IgD-negative memory B cell (primary cell): ENCODE data around the gene KCNQ2. TPM values are rescaled to one million over a fixed set of nuclear protein-coding genes. Genes with fewer than 3 reads are reported as not detected.
"Not testable (repeated sequence)": the region's sequence is repeated elsewhere in the genome, so short reads cannot be mapped to it uniquely, and the experiment has no call there.

Source experiments
- H3K27ac Mint-ChIP-seq, 3 donors: one replicate each; pipeline ENCODE4 v1.8.0; 2020 to 2022; ENCODE audit warnings: mild to moderate bottlenecking in 3 of 3, mixed read lengths in 3 of 3, moderate library complexity in 1 of 3
- H3K27me3 Mint-ChIP-seq: one replicate; pipeline ENCODE4 v1.8.0; 2021; ENCODE audit warnings: mixed read lengths
- H3K36me3 Mint-ChIP-seq: one replicate; pipeline ENCODE4 v1.8.0; 2020; ENCODE audit warnings: mild to moderate bottlenecking, mixed read lengths
- H3K4me1 Mint-ChIP-seq, 3 donors: one replicate each; pipeline ENCODE4 v1.8.0; 2020 to 2022; ENCODE audit warnings: mixed read lengths in 3 of 3, mild to moderate bottlenecking in 1 of 3
- H3K4me3 Mint-ChIP-seq, 4 donors: one replicate each; pipeline ENCODE4 v1.8.0; 2020 to 2022; ENCODE audit warnings: mild to moderate bottlenecking in 4 of 4, mixed read lengths in 4 of 4, moderate library complexity in 3 of 4
- H3K9me3 Mint-ChIP-seq, 3 donors: one replicate each; pipeline ENCODE4 v1.8.0; 2020 to 2021; ENCODE audit warnings: mixed read lengths in 3 of 3, mild to moderate bottlenecking in 1 of 3
- polyA plus RNA-seq: library from polyadenylated mRNA; unstranded; fragments of 300-500 nt; fragmentation: Illumina TruSeq; gene quantifications from one replicate; pipeline ENCODE4 v1.2.3, GENCODE V29; 2021

The KCNQ2 gene
- polyA plus RNA-seq, 1 donor from 2014 or later, result 0.29 TPM

DNA sequence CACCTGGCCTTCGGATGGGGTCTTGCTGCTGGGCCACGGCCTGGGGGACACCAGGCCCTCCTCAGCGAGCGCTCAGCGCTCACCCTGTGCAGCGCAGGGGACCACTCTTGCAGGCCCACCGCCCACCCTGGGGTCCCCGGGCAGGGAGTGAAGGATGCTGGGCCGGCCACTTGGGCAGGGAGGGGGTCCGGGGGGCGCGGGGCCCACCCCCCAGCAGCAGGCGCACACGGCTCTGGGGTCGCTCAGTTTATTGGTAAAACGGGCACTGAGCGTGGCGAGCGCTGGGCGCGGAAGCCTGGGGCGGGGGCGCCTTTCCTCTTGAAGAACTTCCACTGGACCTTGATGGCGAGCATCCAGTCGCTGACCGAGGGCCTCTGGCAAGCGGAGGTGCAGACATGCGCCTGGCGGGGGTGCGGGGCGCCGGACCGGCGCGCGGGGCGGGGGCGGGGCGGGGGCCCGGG is 15.4 kb upstream of the KCNQ2 start:
- Mint-ChIP-seq H3K36me3 (no peaks in the 10 kb centered on the region), H3K9me3 (no peaks in the 10 kb centered on the region), H3K27me3 (peaks cover 24% of the 10 kb centered on the region), H3K4me1 (no peaks in the 10 kb centered on the region), H3K4me3 (no peak overlapping the region), H3K27ac (no peak overlapping the region)

DNA sequence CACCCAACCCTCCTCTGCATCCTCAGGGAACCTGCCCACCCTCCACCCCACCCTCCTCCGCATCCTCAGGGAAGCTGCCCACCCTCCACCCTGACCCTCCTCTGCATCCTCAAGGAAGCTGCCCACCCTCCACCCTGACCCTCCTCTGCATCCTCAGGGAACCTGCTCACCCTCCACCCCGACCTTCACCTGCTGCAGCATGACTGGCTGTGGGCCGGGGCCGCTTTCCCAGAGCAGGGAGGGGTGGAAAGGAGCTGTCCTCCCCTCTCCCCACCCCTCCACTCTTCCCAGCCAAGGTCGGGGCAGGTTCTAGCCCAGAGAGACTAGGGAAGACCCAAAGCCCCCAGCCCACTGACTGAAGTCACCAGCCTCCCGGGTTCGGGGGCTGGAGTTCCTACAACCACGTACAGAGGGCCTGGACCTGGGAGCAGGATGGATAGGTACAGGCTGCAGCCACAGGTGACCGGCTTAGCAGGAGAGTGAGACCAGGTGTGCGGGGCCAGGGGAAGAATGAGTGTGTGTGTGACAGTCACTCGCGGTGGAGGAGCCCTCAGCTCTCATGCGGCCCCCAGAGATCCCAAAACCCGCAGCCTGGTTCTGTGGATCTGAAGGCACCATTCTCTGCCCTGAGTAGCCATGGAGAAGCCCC is 14.8 kb upstream of the KCNQ2 start:
- H3K36me3 Mint-ChIP-seq, result no peaks in the 10 kb centered on the region
- no peaks in the 10 kb centered on the region for H3K9me3 Mint-ChIP-seq
- H3K27me3 Mint-ChIP-seq, result peaks cover 25% of the 10 kb centered on the region
- H3K4me3 Mint-ChIP-seq, result no peak overlapping the region
- no peak overlapping the region for H3K27ac Mint-ChIP-seq
- H3K4me1 Mint-ChIP-seq, result peaks cover 0 to 2% (median 0%) of the 10 kb centered on the region in 3 donors

DNA sequence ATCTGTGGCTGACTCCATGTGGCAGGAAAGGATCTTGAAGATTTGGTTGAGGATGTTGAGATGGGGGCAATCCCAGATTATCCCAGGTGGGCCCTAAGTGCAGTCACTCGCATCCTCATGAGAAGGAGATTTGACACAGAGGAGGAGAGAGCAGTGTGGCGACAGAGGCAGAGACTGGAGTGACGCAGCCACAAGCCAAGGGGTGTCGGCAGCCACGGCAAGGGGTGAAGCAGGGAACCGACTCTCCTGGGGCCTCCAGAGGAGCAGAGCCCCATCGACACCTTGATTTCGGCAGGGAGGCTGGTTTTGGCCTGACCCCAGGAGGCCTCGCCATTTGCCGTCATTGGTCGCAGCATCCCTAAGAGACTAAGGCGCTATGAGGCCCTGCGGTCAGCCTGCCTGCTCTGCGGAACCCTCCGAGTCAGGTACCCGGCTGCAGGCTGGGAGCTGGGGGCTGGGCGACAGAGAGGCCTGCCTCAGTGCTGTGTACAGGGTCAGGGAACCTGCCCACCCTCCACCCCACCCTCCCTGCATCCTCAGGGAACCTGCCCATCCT is 13.9 kb upstream of the KCNQ2 start:
- no peak overlapping the region for H3K27ac Mint-ChIP-seq
- no peaks in the 10 kb centered on the region for H3K9me3 Mint-ChIP-seq
- peaks cover 28% of the 10 kb centered on the region for H3K27me3 Mint-ChIP-seq
- H3K36me3 Mint-ChIP-seq, result no peaks in the 10 kb centered on the region
- peaks cover 0 to 2% (median 0%) of the 10 kb centered on the region in 3 donors for H3K4me1 Mint-ChIP-seq
- no peak overlapping the region for H3K4me3 Mint-ChIP-seq

- Mint-ChIP-seq H3K4me3 (no peak overlapping the region), H3K4me1 (peaks cover 0 to 2% (median 0%) of the 10 kb centered on the region in 3 donors), H3K27ac (no peak overlapping the region), H3K9me3 (no peaks in the 10 kb centered on the region), H3K27me3 (peaks cover 27% of the 10 kb centered on the region), H3K36me3 (no peaks in the 10 kb centered on the region)
Observed at GRCh38 chr20:63484651-63485403, 12.4 kb upstream of the KCNQ2 start.

DNA sequence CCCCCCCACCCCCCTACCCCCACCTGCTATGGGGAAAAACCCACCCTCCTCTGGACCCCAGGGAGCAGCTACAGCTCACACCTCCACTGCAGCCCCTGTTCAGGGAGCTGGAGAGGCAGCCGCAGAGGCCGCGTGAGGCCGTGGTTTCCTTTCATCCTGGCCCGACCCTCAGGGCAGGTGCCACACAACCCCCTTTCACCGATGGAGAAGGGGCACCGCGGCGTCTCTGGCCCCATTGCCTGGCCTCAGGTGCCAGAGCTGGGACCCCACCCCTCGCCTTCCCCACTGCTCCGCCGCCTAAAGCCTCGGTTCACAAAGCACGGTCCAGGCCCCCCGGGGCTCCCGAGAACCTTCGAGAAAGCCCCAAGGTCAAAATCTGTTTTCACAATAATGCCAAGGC is 11.8 kb upstream of the KCNQ2 start:
- H3K4me1 Mint-ChIP-seq, result peaks cover 0 to 2% (median 0%) of the 10 kb centered on the region in 3 donors
- peaks cover 25% of the 10 kb centered on the region for H3K27me3 Mint-ChIP-seq
- no peaks in the 10 kb centered on the region for H3K9me3 Mint-ChIP-seq
- H3K36me3 Mint-ChIP-seq, result no peaks in the 10 kb centered on the region
- H3K4me3 Mint-ChIP-seq, result no peak overlapping the region
- H3K27ac Mint-ChIP-seq, result no peak overlapping the region

- H3K27me3 Mint-ChIP-seq, result peaks cover 24% of the 10 kb centered on the region
- no peak overlapping the region for H3K4me3 Mint-ChIP-seq
- H3K36me3 Mint-ChIP-seq, result no peaks in the 10 kb centered on the region
- H3K27ac Mint-ChIP-seq, result no peak overlapping the region
- H3K4me1 Mint-ChIP-seq, result peaks cover 0 to 2% (median 0%) of the 10 kb centered on the region in 3 donors
- no peaks in the 10 kb centered on the region for H3K9me3 Mint-ChIP-seq
Observed at GRCh38 chr20:63483834-63484233, 11.4 kb upstream of the KCNQ2 start.

DNA sequence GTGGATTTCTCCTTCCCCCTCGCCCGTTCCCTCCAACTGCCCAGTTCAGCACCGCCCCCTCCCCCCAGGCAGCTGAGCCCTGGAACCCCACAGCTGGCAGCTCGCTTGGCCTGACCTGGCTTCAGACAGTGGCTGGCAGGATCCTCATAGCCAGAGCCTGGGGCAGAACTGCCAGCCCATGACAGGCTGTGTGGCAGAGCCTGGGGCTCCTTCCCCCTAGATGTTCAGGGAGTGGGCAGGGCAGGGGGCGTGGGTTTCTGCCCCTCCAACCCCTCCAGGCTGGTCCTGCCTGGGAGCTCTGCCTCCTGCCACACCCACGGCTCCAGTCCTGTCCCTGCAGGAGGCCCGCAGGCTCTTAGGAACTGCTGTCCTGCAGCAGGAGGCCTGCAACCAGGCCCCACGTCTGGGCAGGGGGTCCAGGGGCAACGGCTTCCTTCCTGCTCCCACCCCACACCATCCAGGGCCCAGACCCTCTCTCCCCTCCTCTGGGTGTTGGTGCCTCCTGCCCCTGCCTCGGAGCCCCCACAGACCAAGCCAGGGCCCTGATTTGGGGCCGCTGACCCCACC is 9.6 kb upstream of the KCNQ2 start:
- H3K9me3 Mint-ChIP-seq, result no peaks in the 10 kb centered on the region
- no peak overlapping the region for H3K27ac Mint-ChIP-seq
- no peaks in the 10 kb centered on the region for H3K36me3 Mint-ChIP-seq
- no peak overlapping the region for H3K4me3 Mint-ChIP-seq
- peaks cover 0 to 2% (median 2%) of the 10 kb centered on the region in 3 donors for H3K4me1 Mint-ChIP-seq
- peaks cover 29% of the 10 kb centered on the region for H3K27me3 Mint-ChIP-seq

- Mint-ChIP-seq H3K4me3 (no peak overlapping the region), H3K4me1 (peaks cover 0 to 2% (median 2%) of the 10 kb centered on the region in 3 donors), H3K27me3 (peaks cover 35% of the 10 kb centered on the region), H3K9me3 (no peaks in the 10 kb centered on the region), H3K36me3 (no peaks in the 10 kb centered on the region), H3K27ac (no peak overlapping the region)
Observed at GRCh38 chr20:63481503-63481902, 9.0 kb upstream of the KCNQ2 start.

DNA sequence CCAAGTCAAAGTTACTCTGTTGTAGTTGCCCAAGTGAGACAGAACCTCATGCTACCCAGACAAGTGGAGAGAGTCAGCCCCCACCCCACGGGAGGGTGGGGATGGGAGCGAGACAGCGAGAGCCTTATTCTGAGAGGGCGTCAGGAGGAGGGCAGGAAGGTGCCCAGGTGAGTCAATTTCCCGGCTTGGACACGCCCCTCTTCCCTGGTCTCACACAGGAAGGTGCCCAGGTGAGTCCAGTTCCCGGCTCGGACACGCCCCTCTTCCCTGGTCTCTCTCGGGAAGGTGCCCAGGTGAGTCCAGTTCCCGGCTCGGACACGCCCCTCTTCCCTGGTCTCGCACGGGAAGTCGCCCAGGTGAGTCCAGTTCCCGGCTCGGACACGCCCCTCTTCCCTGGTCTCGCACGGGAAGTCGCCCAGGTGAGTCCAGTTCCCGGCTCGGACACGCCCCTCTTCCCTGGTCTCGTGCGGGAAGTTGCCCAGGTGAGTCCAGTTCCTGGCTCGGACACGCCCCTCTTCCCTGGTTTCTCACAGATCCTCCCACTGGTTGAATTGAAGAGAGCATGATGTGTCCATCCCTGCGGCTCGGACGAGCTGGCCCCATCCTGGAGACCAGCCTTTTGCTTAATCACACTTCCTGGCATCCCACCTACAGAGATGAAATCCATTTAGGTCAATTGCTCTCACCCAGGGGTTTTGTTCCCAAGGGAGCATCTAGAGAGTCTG is 7.4 kb upstream of the KCNQ2 start:
- not testable (repeated sequence) for H3K4me3 Mint-ChIP-seq, H3K27ac Mint-ChIP-seq, H3K9me3 Mint-ChIP-seq, H3K36me3 Mint-ChIP-seq, H3K4me1 Mint-ChIP-seq
- peaks cover 40% of the 10 kb centered on the region for H3K27me3 Mint-ChIP-seq

DNA sequence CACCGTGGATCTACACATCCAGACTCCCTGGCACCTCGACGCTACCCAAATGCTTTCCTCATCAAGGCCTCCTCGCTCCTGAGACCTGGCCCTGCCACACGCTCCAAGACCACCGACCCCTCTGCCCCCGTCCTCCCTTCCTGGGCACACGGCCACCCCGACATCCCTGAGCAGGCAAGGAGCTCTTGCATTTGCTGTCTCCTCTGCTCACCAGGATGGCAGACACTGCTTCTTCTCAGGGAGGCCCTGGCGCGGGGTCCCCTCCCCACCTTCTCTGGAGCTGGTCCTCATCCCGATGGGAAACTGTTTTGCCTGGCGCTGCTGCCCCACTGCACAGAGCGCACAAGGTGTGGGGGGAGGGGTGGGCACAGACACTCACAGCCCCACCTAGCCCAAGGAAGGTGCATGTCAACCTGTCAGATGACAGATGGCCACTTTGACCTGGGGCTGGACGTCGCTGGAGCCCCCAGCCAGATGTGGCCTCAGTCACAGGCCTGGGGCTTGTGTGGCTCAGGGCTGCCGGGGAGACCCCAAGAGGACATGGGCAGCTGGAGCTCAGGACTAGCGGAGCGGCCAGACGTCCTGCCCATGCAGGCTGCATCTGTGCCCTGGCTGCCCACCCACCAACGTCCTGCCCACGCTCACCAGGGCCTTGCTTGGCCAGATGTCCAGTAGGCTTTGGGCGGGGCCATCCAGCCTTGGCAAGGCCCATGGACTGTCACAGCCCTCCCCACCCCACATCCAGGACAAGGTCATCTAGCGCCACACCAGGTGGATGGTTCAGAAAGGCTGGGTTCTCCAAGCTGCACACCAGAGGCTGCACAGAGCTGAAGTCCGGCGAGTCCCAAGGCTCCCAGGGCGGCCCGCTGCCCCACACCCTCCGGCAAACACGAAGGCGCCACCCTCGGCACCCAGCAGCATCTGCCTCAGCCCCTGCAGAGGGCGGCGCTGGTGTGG is 6.2 kb upstream of the KCNQ2 start:
- no peaks in the 10 kb centered on the region for H3K9me3 Mint-ChIP-seq
- H3K27me3 Mint-ChIP-seq, result peaks cover 48% of the 10 kb centered on the region
- no peak overlapping the region for H3K27ac Mint-ChIP-seq

DNA sequence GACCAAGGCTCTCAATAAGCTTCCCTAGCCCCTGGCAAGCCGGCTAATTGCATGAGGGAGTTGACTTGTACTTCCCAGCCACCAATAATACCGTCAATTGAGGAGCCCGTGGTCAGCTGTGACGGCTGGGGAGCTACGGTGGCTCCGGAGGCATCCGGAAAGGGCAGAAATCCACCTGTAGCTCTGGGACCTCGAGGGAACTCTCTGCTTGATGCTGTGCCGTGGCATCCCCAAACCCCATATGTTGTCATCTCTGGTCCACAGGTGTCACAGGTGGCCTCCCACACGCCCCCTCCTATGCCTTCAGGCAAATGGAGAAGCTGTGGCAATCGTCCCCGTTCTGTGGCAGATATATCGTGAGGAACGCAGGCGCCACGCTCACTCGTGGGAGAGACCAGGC is 5.5 kb upstream of the KCNQ2 start:
- Mint-ChIP-seq H3K4me1 (peaks cover 0 to 7% (median 5%) of the 10 kb centered on the region in 3 donors), H3K9me3 (no peaks in the 10 kb centered on the region), H3K27ac (no peak overlapping the region), H3K36me3 (no peaks in the 10 kb centered on the region), H3K27me3 (peaks cover 48% of the 10 kb centered on the region), H3K4me3 (no peak overlapping the region)

More for the DNA sequence above, 6.2 kb upstream of the KCNQ2 start:
- Mint-ChIP-seq H3K4me3 (no peak overlapping the region), H3K4me1 (peaks cover 0 to 7% (median 5%) of the 10 kb centered on the region in 3 donors), H3K36me3 (no peaks in the 10 kb centered on the region)

DNA sequence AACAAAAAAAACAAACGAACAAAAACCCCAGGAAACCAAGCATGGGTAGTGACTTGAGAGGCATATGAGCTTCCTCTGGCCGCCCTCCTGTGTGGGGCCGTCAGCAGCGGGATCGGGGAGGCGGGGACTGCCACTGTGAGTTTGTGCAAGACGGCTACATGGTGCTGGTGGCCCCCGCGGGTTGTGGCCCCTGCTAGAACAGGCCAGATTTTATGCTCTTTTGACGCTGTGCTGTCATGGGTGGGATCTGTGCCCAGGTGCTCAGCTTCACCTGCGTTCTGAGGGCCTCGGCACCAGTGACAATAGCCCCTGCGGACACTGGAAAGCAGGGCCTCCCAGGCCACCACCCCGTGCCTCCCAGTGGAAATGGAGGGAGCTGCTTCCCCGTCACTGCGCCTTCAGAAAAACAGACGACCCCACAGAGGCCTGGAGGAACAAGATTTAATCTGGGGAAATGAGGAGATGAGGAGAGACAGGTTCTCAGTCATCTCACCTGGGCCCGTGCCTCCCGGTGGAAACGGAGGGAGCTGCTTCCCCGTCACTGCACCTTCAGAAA is 4.7 kb upstream of the KCNQ2 start:
- peaks cover 0 to 5% (median 5%) of the 10 kb centered on the region in 3 donors for H3K4me1 Mint-ChIP-seq
- H3K36me3 Mint-ChIP-seq, result no peaks in the 10 kb centered on the region
- peak overlapping the region in 1 of 3 donors; percentile 35 for H3K27ac Mint-ChIP-seq
- H3K4me3 Mint-ChIP-seq, result no peak overlapping the region
- no peaks in the 10 kb centered on the region for H3K9me3 Mint-ChIP-seq
- peaks cover 46% of the 10 kb centered on the region for H3K27me3 Mint-ChIP-seq

DNA sequence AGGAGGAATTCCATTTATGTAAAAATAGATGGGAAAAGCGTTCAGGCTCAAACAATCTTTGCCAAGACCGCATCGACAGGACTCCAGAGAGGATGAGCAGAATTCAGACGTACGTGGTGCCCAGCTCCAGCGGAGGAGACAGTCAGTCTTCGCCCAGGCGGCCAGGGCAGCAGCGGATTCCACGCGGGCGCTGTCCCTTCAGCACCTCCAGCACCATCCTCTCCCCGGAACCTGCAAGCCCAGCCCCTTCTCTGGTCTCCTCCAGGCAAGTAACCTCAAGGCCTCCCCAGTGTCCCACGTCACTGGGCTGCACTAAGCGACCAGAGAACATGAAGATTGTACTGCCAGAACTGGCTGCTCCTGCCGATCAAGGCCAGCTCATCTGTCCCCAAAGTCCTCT is 2.8 kb upstream of the KCNQ2 start:
- Mint-ChIP-seq H3K4me1 (peaks cover 0 to 5% (median 5%) of the 10 kb centered on the region in 3 donors), H3K4me3 (no peak overlapping the region), H3K27ac (no peak overlapping the region), H3K27me3 (peaks cover 45% of the 10 kb centered on the region), H3K36me3 (no peaks in the 10 kb centered on the region), H3K9me3 (no peaks in the 10 kb centered on the region)
